RWPE2 (cell line): ENCODE measurements around the gene ERH.

Source experiments
- ATAC-seq: fragments of 200-7000 bp; cut with Tn5 transposase; 3 replicates; pipeline ENCODE4 v1.9.1; 2021; ENCODE audit warnings: low read depth
- DNase-seq: peaks from one replicate; pipeline ENCODE4 v3.0.0-alpha.2; 2020; ENCODE audit warnings: low spot score
- H3K27ac ChIP-seq: fragments of 450-650 bp; 2 replicates; pipeline ENCODE4 v1.5.1; 2017; ENCODE audit warnings: mild to moderate bottlenecking; ENCODE audit not compliant: poor library complexity, severe bottlenecking
- H3K27me3 ChIP-seq: fragments of 250-450 bp; sonication (Bioruptor Pico); 2 replicates; pipeline ENCODE4 v1.5.1; 2021; ENCODE audit warnings: mild to moderate bottlenecking, moderate library complexity; ENCODE audit not compliant: insufficient read depth, poor library complexity, severe bottlenecking
- H3K36me3 ChIP-seq: fragments of 250-450 bp; sonication (Bioruptor Pico); 2 replicates; pipeline ENCODE4 v1.5.1; 2020; ENCODE audit warnings: low read depth, mild to moderate bottlenecking, moderate library complexity
- H3K4me1 ChIP-seq: fragments of 250-450 bp; sonication (Bioruptor Pico); 2 replicates; pipeline ENCODE4 v1.5.1; 2021; ENCODE audit warnings: mild to moderate bottlenecking, moderate library complexity; ENCODE audit not compliant: insufficient read depth, poor library complexity, severe bottlenecking
- H3K4me3 ChIP-seq: fragments of 250-450 bp; sonication (Bioruptor Pico); 2 replicates; pipeline ENCODE4 v1.5.1; 2021; ENCODE audit warnings: mild to moderate bottlenecking, moderate library complexity; ENCODE audit not compliant: severe bottlenecking
- H3K9me3 ChIP-seq: fragments of 250-450 bp; sonication (Bioruptor Pico); 2 replicates; pipeline ENCODE4 v1.5.1; 2021; ENCODE audit warnings: mild to moderate bottlenecking, moderate library complexity; ENCODE audit not compliant: severe bottlenecking
- TF ChIP-seq, protein P1 (sequence below): fragments of 450-650 bp; IDR thresholded peaks from one replicate; pipeline ENCODE4 v1.5.1; 2017; ENCODE audit warnings: mild to moderate bottlenecking, moderate library complexity; ENCODE audit not compliant: poor library complexity, severe bottlenecking

The ERH gene

GRCh38 chr14:69405762-69406161, 7.7 kb upstream of the ERH start:
- Histone ChIP-seq H3K9me3 (no peaks in the 10 kb centered on the region), H3K4me3 (no peak overlapping the region), H3K27me3 (no peaks in the 10 kb centered on the region), H3K4me1 (peaks cover 11% of the 10 kb centered on the region), H3K36me3 (peaks cover 30% of the 10 kb centered on the region), H3K27ac (no peak overlapping the region)
- TF ChIP-seq, protein P1, sequence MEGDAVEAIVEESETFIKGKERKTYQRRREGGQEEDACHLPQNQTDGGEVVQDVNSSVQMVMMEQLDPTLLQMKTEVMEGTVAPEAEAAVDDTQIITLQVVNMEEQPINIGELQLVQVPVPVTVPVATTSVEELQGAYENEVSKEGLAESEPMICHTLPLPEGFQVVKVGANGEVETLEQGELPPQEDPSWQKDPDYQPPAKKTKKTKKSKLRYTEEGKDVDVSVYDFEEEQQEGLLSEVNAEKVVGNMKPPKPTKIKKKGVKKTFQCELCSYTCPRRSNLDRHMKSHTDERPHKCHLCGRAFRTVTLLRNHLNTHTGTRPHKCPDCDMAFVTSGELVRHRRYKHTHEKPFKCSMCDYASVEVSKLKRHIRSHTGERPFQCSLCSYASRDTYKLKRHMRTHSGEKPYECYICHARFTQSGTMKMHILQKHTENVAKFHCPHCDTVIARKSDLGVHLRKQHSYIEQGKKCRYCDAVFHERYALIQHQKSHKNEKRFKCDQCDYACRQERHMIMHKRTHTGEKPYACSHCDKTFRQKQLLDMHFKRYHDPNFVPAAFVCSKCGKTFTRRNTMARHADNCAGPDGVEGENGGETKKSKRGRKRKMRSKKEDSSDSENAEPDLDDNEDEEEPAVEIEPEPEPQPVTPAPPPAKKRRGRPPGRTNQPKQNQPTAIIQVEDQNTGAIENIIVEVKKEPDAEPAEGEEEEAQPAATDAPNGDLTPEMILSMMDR: no peak
- DNase-seq (no peak), ATAC-seq (no peak)

DNA sequence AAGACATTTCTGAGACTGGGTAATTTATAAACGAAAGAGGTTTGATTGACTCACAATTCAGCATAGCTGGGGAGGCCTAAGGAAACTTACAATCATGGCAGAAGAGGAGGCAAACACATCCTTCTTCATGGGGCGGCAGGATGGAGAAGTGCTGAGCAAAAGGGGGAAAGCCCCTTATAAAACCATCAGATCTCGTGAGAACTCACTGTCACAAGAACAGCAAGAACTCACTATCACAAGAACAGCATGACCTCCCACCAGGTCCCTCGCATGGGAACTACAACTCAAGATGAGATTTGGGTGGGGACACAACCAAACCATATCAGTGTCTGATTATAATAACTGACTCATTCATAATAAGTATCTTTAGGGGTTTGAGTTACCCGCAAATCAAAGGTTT, 6.8 kb upstream of the ERH start:
- Histone ChIP-seq H3K36me3 (peaks cover 30% of the 10 kb centered on the region), H3K4me3 (no peak overlapping the region), H3K27me3 (no peaks in the 10 kb centered on the region), H3K27ac (no peak overlapping the region), H3K9me3 (no peaks in the 10 kb centered on the region), H3K4me1 (peaks cover 11% of the 10 kb centered on the region)
- ATAC-seq (no peak), DNase-seq (no peak)
- TF ChIP-seq, protein P1: no peak

GRCh38 chr14:69404478-69404877, 6.4 kb upstream of the ERH start:
- no peak for DNase-seq
- no peak for ATAC-seq
- no peaks in the 10 kb centered on the region for H3K9me3 ChIP-seq
- H3K36me3 ChIP-seq: peaks cover 30% of the 10 kb centered on the region
- no peak overlapping the region for H3K27ac ChIP-seq
- no peaks in the 10 kb centered on the region for H3K27me3 ChIP-seq
- peaks cover 11% of the 10 kb centered on the region for H3K4me1 ChIP-seq
- TF ChIP-seq, protein P1: no peak
- no peak overlapping the region for H3K4me3 ChIP-seq

DNA sequence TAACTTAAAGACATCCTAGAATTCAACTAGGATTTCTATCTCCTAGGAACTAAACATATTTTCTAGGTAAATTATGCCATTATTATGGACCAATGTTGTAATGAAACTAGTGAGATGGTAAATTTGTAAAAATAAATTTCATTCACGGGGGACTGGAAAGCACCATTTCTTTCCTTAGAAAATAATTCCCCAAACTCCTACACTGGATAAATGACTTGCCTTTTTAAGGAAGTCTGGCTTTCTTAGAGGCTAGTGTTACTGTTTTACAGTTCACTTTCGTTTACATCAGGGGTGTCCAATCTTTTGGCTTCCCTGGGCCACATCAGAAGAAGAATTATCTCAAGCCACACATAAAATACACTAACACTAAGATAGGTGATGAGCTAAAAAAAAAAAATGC, 3.7 kb upstream of the ERH start:
- ATAC-seq: no peak
- peaks cover 11% of the 10 kb centered on the region for H3K4me1 ChIP-seq

DNA sequence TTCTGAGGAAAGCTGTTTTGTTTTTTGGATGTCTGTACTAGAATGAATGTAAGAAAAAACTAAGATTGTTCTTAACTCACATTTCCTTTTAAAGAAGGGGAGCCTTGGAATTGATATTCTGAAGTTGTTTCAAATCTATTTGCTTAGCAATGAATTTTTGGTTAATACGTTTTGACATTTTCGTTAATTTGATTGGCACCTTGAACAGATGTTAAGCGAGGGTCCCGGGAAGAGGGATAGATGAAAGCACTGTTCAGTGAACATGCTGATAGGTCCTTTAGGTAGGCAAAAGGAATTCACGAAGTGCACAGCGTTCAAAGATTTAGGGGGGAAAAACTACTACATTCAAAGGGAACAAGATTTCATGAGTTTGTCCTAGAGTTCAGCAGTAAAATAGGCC, 2.1 kb upstream of the ERH start:
- TF ChIP-seq, protein P1: no peak
- DNase-seq: no peak
- H3K9me3 ChIP-seq: no peaks in the 10 kb centered on the region
- ATAC-seq: no peak
- H3K27me3 ChIP-seq: no peaks in the 10 kb centered on the region
- peaks cover 39% of the 10 kb centered on the region for H3K36me3 ChIP-seq
- H3K4me1 ChIP-seq: peaks cover 11% of the 10 kb centered on the region
- no peak overlapping the region for H3K27ac ChIP-seq
- H3K4me3 ChIP-seq: peak overlapping the region; percentile 86

More for the DNA sequence above, 3.7 kb upstream of the ERH start:
- no peak for DNase-seq
- TF ChIP-seq, protein P1: no peak
- no peaks in the 10 kb centered on the region for H3K9me3 ChIP-seq
- H3K27ac ChIP-seq: no peak overlapping the region
- H3K36me3 ChIP-seq: peaks cover 31% of the 10 kb centered on the region
- H3K4me3 ChIP-seq: no peak overlapping the region
- no peaks in the 10 kb centered on the region for H3K27me3 ChIP-seq
